GM19035 (cell line): ENCODE data around the gene TSNAX.

Experiments
- ATAC-seq: cut with Tn5 transposase; IDR thresholded peaks from one replicate; pipeline ENCODE4 v1.9.1; 2021; ENCODE audit not compliant: unreplicated experiment

The TSNAX gene

GRCh38 chr1:231597971-231598370 lies 69.5 kb downstream of the TSNAX start:
- ATAC-seq: no peak

- ATAC-seq: no peak
These were observed 72.0 kb downstream of the TSNAX start for GRCh38 chr1:231600458-231600976.

- no peak for ATAC-seq
These were observed 73.6 kb downstream of the TSNAX start for GRCh38 chr1:231601824-231602672.

- no peak for ATAC-seq
These were observed 74.2 kb downstream of the TSNAX start for GRCh38 chr1:231602673-231602984.

GRCh38 chr1:231603598-231604275 lies 75.3 kb downstream of the TSNAX start:
- no peak for ATAC-seq

GRCh38 chr1:231604276-231604621 lies 75.8 kb downstream of the TSNAX start:
- ATAC-seq: no peak

GRCh38 chr1:231605149-231606100 lies 77.0 kb downstream of the TSNAX start:
- ATAC-seq: no peak

- no peak for ATAC-seq
These were observed 78.2 kb downstream of the TSNAX start for GRCh38 chr1:231606712-231607111.

GRCh38 chr1:231610388-231610787 lies 81.9 kb downstream of the TSNAX start:
- ATAC-seq: no peak

- ATAC-seq: no peak
These were observed 82.6 kb downstream of the TSNAX start for GRCh38 chr1:231611111-231611510.

- ATAC-seq: no peak
These were observed 83.4 kb downstream of the TSNAX start for GRCh38 chr1:231611851-231612250.

GRCh38 chr1:231612393-231613089 lies 84.1 kb downstream of the TSNAX start:
- peak; percentile 96 for ATAC-seq

- no peak for ATAC-seq
These were observed 85.2 kb downstream of the TSNAX start for GRCh38 chr1:231613419-231614349.
